Fibroblast of peridontal ligament (primary cell): Measurements from ENCODE around the gene ZYX.
"Not testable (repeated sequence)": the region's sequence is repeated elsewhere in the genome, so short reads cannot be mapped to it uniquely, and the experiment has no call there.

ENCODE experiments used
- DNase-seq: peaks from one replicate; pipeline ENCODE4 v3.0.0-alpha.2; 2010; ENCODE audit errors: extremely low read depth

The ZYX gene

DNA sequence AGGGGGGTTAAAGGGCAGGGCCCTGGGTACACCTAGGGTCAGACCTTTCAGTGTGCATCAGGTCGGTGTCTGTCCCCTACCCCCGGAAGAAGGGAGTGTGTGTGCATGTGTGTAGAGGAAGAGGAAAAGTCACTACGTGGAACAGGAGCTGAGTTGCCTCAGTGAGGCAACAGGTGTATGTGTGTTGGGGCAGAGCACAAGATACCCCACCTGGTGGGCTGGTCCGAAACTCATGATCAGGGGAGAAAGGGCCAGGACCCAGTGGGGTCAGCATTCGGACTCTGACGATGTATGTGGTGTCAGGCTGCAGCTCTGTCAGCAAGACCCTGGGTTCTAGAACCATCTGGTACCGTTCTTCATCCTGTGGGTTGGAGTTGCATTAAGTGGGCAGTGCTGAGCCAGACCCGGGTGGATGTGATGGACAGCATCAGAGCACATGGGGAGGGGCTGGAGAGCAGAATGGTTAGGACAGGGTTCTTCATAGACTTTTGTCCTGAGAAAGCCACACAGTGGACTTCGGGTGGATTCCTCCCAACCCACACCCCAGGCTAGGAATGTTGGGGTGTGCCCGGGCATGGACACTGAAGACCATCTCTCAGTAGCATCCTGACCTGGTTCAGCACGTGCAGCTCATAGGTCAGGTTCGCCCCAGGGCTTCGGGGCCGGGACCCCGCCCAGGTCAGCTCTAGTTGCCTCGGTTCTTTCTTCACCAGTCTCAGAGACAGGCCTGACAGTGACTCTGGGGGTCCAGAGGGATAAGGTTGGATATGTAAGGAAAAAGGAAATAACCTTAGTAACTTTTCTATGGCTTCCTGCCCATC, 16.8 kb downstream of the ZYX start:
- no peak for DNase-seq

DNA sequence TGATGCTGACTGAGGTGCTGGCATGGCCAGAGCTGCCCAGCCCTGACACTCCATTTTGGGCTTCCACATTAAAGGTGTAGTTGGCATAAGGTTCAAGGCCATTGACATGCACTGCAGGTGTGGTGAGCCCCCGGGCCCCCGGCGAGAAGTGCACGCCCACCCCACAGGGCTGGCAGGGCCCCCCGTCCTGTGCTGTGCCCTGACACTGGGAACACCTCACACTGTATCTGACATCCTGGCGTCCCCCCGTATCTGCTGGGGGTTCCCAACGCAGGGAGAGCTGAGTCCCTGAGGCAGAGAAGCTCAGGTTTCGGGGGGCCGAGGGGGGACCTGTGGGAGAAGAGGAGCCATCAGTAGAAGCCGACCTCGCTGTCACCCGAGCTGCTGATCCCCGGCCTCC, 17.5 kb downstream of the ZYX start:
- DNase-seq = no peak

DNA sequence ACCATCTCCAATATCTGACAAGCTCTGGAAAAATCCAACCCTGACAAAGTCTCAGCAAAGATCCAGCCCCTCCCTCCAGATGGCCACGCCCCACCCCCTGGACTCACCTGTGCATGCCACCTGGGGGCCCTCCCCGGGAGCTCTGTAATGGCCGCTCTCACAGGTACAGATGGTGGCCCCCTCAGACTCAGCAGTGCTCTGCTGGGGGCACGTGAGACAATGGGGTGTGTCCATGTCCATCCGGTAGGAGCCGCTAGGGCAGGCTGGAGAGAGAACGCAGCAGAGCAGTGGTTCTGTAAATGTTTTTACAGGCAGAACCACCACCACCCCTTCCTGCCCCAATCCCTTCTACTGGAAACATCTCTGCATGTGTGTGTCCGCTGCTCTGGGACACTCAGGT, 18.0 kb downstream of the ZYX start:
- no peak for DNase-seq

DNA sequence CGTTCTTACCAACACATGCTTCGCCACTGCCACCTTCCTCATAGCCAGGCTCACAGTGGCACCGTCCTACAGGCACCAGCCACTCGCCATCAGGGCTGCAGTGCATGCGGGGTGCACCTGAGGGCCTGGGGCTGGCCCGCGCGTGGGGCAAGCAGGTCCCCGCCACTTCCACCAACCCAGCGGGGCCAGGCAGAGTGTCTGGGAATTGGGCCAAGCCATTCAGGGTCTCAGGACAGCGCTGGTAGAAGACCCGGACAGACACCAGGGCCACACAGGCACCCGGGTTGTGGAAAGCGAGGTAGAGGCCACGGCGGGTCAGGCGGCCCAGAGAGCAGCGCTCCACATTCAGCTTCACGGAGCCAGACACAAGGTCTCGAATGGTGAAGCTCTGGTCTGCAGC, 18.5 kb downstream of the ZYX start:
- DNase-seq = no peak

DNA sequence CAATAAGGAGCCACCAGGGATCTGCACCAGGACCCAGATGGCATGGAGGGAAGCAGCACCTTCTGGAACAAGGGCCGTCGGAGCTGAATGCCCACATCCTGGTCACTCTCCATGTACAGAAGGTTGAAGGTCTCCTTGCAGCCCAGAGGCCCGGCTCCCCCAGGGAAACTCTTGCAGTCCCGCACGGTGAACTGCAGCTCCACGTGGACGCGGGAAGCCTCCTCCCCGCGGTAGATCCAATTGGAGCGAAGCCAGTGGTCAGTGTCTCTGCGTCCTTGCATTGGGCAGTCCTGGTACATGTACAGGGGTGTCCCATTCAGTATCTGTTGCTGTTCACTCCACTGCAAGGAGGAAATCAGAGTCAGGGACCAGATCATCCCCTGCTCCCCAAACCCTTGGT, 20.1 kb downstream of the ZYX start:
- DNase-seq = no peak

DNA sequence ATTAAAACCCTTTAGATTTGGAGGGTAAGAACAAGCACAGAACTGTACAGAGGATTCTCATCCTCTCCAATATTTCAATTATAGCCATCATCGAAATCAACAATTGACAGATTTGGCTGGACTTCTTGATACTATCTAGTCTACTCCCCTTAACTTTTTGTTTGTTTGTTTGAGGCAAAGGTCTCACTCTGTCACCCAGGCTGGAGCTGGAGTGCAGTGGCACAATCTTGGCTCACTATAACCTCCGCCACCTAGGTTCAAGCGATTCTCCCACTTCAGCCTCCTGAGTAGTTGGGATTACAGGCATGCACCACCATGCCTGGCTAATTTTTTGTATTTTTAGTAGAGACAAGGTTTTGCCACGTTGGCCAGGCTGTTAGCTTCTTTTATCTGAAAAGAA, 21.1 kb downstream of the ZYX start:
- DNase-seq = not testable (repeated sequence)

DNA sequence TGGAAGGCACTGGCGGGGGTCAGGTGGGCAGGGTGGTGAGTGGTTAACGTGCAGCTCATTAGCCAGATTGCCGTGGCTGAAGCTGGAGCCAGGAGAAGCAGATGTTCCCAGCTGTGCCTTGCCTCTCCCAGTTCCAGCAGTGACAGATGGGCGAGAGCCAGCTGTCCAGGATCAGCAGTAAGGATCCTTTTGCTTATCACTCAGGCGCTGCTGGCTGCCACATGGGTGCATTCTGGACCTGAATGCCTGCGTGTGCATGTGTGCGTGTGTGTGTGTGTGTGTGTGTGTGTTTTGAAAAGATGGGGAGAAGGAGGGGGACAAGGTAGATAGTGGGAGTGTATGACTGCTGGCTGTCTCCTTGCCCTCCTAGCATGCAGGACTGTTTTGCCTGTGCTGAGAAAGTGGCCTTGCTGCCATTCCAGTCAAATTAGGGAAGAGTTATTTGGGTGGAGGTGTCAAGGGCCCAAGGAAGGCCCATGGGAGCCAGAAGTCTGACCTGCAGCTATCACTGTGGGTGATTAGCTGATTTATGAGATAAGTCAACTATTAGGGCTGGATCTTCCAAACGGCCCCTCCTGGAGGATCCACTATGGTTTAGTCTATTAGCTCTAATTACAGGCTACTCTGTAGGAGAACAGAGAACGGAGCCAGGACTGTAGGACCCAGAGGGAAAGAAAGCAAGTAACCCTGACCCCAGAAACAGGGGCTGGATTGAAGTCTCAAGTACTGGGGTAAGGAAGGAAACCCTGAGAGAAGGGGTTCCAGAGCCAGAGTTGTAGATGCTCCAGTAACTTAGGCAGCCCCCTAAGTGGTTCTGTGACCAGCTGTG, 24.2 kb downstream of the ZYX start:
- no peak for DNase-seq

DNA sequence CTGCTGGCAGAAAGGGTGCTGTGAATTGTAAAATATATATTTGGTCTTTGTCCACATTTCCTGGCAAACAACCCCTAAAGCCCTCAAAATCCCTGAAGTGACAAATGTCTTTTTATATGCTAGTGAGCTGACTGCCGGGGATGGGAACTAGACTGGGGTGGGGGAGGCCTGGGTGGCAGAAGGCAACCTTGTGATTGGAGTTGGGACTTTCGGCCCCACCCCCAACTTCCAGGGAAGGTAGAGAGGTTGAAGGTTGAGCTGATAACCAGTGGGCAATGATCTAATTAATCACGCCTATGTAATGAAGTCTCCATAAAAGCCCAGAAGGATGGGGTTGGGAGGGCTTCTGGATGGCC, 24.8 kb downstream of the ZYX start:
- no peak for DNase-seq

DNA sequence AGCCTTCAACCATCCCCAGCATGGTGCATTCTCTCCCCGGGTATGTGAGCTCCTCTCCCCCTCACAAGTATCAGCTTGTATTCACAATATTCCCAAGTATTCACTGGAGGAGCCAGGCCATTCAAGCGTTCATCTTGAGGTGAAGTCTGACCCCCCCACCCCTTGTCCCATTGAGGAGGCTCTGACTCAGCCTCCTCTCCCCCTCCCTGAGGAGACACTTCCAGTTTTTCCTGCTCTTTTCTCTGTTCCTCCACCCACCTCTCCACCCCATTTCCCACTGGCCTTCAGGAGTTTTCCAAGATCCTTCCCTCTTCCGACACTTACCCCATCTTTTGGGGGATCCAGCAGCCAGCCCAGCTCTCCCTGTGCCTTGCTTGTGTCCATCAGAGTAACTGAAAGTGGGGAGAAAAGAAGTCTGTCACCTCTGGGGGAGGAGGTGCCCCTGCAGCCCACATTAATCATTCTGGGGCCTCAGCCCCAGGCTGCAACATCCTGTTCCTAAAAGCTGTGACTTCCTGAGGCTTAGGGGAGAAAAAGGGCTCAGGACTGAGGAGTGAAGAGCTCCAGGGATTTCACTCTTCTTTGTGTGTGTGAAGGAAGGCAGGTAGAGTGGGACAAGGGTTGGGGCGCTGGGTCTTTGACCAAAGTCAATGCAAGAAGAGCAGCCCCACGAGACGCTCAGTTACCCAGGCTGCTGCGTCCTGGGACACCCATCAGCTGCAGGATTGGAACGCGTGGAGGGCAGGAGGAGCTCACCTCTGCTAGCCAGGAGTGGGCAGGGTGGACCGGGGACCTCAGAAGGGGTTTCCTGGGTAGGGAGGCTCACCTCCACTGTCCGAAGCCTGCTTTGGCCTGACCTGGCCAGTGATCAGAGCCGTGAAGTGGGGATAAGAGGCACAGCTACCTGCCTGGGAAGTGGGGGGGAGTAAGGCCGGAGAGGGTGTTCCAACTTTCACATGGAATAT, 26.4 kb downstream of the ZYX start:
- no peak for DNase-seq

DNA sequence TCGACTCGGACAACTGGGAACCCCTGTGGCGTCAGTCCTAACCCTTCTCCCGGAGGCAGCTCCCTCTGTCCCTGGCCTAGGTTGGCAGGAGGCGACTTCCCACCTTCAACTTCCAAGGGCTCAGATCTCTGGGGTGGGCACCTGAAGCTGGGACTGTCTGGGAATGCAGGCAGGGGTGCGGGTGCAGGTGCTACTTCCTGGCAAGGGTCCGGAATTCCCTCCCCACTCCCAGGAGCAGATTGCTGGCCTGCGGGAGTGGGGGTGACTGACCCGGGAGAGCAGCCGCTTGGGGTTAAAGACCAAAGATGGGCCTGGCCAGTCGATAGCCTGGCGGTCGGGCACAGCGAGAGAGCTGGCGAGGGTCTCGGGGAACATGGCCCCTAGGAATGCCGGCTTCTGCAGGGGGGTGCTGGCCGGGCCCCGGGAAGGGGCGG, 27.1 kb downstream of the ZYX start:
- DNase-seq = no peak

DNA sequence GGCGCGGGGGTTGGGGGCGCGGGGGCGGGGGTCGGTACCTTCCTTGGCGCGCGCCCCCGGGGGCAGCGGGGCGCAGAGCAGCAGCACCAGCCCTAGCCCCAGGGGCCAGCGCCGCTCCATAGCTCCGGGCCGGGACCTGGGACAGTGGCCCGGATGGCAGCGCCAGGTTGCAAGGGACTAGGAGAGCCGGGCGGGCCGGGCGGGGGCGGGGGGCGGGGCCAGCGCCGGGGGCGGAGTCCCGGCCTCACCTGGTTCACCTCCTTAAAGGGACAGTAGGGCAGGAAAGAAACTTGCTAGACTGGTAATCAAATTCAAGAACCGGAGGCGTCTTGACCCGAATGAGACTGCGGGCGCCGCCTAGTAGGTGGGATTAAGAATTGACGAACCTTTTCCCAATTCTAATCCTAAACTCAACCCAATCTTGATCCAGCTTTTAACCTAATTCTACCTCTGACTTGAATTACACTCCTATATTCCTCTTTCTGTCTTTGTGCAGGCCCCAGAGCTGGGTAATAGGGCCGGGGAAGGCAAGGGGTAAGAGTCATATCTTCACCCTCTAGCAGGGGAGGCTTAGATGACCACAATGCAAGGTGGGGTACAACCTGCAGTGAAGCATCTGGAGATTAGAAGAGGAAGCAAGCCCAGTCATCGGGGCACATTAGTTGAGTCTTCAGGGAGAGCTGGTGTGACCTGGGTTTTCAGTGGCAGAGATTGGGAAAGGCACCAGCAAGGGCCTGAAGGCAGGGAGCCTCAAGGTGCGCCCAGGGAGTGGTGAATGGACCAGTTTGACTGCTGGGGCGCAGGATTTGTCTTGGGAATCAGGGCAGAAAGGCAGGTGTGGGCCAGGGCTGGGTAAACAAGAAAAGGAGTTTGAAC, 27.8 kb downstream of the ZYX start, which contains the start of gene EPHA1:
Gene EPHA1, minus strand, starts transcription at position 171 of the 876 bp plus-strand sequence. Its CDS starts 51 bp downstream, at position 120.
- DNase-seq = no peak

DNA sequence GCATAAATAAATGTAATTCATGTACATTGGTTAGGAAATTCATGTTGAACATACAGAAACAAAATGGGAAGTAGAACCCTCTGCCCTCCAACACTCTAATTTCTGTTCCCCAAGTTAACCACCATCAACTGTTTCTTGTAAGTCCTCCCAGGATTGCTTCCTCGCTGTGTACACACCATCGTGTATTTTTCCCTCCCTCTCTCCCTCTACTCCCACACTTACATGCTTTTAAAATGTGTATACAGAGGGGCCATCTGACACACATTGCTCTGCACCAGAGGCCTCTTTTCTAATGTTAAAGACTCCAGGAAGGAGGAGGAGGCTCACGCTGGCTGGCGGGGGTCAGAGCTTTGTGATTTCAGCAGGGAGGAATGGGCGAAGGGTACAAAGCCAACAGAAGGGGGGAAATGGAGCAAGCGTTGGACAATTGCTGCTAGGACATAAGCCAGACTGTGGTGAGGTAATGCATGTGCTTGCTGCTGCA, 29.4 kb downstream of the ZYX start:
- peak; percentile 70 for DNase-seq

DNA sequence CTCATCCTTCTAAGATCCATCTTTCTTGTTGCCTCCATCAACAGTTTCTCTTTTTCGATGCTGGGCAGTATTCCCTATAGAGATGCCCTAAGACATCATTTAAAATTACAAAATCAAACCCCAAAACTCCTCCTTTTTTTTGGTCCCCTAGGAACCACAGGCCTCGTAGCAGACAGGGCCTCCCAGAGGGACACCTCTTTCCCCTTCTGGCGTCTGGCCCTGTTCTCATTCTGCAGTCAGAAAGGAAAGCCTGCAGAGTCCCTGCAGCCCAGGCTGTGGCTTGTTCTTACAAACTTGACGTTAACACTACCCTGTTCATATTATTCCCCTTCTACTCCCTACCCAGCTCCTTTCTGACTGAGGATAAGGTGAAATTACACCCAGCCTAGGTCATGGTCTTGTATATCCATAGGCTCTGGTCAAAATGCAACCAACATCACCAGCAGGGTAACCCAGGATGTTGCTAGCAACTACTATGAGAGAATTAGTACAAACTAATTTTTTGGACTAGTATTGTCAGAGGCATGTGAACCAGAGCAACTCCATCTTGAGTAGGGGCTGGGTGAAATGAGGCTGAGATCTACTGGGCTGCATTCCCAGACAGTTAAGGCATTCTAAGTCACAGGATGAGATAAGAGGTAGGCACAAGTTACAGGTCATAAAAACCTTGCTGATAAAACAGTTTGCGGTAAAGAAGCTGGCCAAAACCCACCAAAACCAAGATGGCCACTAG, 31.0 kb downstream of the ZYX start:
- DNase-seq = no peak

DNA sequence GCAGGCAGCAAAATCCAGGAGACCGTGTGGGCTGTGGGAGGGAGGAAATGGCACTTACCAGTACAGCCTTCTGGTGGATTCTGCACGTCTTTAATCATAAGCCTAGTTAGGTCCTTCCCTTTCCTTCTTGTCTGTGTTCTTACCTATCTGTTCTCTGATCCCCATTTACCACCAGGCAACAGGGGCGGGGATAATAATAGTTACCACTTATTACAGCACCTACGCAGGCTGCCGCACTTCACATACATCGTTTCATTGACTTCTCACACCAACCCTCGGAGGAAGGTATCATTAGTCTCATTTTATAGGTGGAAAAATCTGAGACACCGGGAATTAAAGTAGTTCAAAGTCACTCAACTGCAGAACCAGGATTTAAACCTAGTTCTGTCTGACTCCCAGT, 32.0 kb downstream of the ZYX start:
- no peak for DNase-seq

DNA sequence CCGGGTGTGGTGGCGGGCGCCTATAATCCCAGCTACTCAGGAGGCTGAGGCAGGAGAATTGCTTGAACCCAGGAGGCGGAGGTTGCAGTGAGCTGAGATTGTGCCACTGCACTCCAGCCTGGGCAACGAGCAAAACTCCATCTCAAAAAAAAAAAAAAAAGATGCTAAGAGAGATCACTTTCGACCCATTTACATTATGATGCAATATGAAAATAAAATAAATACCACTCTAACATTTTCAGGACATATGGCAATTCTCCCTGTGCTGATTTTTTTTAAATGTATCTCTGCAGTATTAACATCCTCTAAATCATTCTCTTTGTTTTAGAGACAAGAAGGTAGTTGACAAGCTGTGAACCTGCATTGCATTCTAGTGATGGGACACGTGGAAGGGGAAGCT, 34.1 kb downstream of the ZYX start:
- DNase-seq = peak; percentile 39

DNA sequence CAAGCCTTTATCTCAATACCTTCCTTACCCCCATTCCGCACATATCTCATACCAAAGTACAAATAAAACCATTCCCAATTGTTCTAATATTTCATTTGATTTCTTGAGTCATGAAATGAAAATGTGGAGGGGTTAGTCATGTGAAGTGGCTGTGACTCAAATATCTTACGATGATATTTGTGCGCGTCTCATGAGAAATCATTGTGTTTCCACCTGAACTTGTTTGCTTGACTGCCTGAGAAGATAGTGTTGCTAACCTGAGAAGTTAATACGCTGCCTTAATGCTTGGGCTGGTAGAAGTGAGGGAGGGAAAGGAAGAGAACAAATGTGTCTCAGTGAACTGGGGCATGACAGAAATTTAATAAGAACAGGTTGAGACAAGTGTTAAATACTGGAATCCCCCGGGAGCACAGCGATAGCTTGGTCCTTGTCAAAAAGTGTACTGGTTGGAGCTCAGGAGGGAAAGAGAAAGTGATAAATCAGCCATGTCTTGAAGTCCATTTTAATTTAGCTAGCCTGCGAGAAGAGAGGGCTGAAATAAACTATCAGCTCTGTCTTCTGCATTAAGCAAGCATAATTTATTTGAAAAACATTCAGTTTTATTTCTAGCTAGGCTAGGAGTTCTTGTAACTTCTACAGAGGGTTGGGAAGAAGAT, 34.7 kb downstream of the ZYX start:
- no peak for DNase-seq

DNA sequence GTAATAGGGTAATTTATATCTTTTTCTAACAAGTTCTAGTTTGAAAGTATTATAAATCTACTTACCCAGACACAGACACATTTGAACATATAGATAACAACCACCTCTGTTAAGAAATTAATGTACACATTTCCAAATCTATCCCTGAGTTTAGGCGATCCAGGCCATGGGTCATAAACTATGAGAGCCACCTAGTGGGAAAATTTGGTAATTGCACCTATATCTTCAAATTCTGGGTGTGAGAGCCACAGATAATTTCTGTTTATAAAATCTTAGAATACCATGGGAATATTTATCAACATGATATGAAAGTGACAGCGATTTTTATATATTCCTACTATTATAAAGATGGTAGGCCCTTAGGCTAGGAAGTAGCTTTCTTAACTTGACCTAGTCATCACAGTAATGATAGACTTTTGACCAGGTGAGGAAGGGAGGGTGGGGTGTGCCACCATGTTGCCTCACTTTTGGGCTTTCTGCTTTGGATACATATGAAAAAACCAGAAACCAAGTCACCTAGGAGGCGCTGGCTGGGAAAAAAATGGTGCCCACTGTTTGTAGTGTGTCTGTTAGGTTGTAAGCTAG, 35.5 kb downstream of the ZYX start:
- peak; percentile 75 for DNase-seq

DNA sequence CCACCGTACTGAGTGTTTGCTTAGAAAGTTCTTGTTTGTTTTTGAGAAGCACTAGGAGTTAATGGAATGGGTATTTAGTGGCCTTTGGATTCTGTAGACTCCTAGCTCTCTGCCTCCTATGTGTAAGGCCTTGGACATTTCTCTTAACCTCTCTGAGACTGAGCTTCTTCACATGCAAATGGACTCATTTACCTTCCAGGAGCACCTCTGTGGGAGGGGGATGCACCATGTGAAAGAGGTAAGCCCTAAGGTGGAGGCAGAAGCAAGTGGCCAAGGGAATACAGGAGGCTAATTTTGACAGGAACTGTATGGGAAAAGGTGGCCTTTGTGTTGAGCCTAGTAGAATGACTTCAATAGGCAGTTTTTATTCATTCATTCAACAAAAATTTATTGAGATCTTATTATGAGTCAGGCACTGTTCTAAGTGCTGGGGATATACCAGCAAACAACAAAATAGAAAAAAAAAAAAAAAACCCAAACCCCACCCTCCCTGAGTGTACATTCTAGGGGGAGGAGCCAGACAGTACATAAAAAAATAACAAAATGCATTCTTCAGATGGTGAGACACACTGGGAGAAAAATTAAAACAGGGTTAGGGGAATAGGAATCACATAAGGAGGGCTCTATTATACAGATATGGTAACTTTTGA, 36.7 kb downstream of the ZYX start:
- no peak for DNase-seq
